GM12865 (cell line): ENCODE measurements around the gene ERC1.

Experiments
- DNase-seq: peaks from one replicate; pipeline ENCODE4 v3.0.0; 2010; ENCODE audit warnings: low read depth
- H3K4me3 ChIP-seq: 2 replicates; pipeline ENCODE4 v1.5.1; 2011; ENCODE audit warnings: mild to moderate bottlenecking, low read depth, low read length, control low read depth
- CTCF ChIP-seq: IDR thresholded peaks from 2 replicates; pipeline ENCODE4 v1.5.1; 2011; ENCODE audit warnings: low read length, control low read depth, low read depth, inconsistent platforms; ENCODE audit not compliant: insufficient read depth; ENCODE audit errors: missing control alignments

ERC1 gene

GRCh38 chr12:979349-979748, 11.7 kb upstream of the ERC1 start:
- no peak overlapping the region for H3K4me3 ChIP-seq
- DNase-seq, result no peak
- TF ChIP-seq CTCF, result no peak

- H3K4me3 ChIP-seq, result no peak overlapping the region
- TF ChIP-seq CTCF, result no peak
- peak; percentile 53 for DNase-seq
These were observed 9.7 kb upstream of the ERC1 start for GRCh38 chr12:981176-981828.

GRCh38 chr12:981961-982360, 9.1 kb upstream of the ERC1 start:
- no peak for TF ChIP-seq CTCF
- no peak for DNase-seq
- H3K4me3 ChIP-seq, result no peak overlapping the region

- H3K4me3 ChIP-seq, result no peak overlapping the region
- DNase-seq, result no peak
- no peak for TF ChIP-seq CTCF
These were observed 2.4 kb upstream of the ERC1 start for GRCh38 chr12:988646-989045.

- DNase-seq, result no peak
- H3K4me3 ChIP-seq, result no peak overlapping the region
- no peak for TF ChIP-seq CTCF
These were observed 2.0 kb upstream of the ERC1 start for GRCh38 chr12:989051-989450.

GRCh38 chr12:989751-990660, 1.0 kb upstream of the ERC1 start:
- no peak for TF ChIP-seq CTCF
- DNase-seq, result peak; percentile 62
- H3K4me3 ChIP-seq, result peak overlapping the region; percentile 71
